Hepatocyte (in vitro differentiated cells): ENCODE data around the gene TSGA10IP.

Experiments
- EZH2 ChIP-seq: fragments of 200-600 bp; sonication (generic); IDR thresholded peaks from 2 replicates; pipeline ENCODE4 v1.6.1; 2016; ENCODE audit warnings: antibody characterized with exemption, mild to moderate bottlenecking, borderline replicate concordance
- EZH2phosphoT487 ChIP-seq: fragments of 200-600 bp; sonication (generic); IDR thresholded peaks from one replicate; pipeline ENCODE4 v1.6.1; 2018; ENCODE audit warnings: antibody characterized with exemption, mild to moderate bottlenecking, low read depth, moderate library complexity; ENCODE audit not compliant: unreplicated experiment, severe bottlenecking
- TF ChIP-seq, protein P1 (sequence below): fragments of 200-600 bp; sonication (generic); IDR thresholded peaks from 2 replicates; pipeline ENCODE4 v1.5.1; 2016; ENCODE audit warnings: antibody characterized with exemption, mild to moderate bottlenecking; ENCODE audit not compliant: poor library complexity

DNA sequence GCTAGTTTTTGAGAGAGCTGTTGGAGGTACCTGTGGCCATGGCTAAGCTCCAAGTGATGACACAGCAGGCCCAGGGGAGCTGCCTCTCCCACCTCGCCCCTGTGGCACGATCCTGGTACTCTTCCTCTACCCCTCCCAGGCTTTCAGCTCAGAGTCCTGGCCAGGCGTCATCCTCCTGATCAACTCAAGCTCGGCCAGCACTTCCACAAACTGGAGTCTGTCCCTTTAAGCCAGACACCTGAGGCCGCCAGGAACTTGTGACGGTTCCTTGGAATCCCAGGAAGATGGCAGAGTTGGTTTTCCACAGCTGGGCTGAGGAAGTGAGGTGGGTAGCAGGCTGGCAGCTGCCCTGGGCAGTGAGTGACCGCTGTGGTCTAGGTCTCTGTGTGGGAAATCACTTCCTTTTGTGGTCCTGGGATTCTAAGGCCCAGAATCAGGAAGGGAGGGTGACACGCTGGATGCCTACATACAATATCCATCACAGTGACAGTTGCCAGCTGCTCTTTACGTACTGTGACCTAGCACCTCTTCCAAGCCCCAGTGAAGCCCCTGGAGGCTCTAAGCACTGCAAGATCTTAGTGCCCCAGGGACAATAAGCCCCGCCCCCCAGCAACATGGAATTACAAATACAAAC, 63.3 kb downstream of the TSGA10IP start:
- no peak for TF ChIP-seq EZH2
- TF ChIP-seq, protein P1, sequence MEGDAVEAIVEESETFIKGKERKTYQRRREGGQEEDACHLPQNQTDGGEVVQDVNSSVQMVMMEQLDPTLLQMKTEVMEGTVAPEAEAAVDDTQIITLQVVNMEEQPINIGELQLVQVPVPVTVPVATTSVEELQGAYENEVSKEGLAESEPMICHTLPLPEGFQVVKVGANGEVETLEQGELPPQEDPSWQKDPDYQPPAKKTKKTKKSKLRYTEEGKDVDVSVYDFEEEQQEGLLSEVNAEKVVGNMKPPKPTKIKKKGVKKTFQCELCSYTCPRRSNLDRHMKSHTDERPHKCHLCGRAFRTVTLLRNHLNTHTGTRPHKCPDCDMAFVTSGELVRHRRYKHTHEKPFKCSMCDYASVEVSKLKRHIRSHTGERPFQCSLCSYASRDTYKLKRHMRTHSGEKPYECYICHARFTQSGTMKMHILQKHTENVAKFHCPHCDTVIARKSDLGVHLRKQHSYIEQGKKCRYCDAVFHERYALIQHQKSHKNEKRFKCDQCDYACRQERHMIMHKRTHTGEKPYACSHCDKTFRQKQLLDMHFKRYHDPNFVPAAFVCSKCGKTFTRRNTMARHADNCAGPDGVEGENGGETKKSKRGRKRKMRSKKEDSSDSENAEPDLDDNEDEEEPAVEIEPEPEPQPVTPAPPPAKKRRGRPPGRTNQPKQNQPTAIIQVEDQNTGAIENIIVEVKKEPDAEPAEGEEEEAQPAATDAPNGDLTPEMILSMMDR, result no peak
- TF ChIP-seq EZH2phosphoT487, result no peak
